ENCODE results near the gene ARHGAP5.

Gene ARHGAP5

DNA sequence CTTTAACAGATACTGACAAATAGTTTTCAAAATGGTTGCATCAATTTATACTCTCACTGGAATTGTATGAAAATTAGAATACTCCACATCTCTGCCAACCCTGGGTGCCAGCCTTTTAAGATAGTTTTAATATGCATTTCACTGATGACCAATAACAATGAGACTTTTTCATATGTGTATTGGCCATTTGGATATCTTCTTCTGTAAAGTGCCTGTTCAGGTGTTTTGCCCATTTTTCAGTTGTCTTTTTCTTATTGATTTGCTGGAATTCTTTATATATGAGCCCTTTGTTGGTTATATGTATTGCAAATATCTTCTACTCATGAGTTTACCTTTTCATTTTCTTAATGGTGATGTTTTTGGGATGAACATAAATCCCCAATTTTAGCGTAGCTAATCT lies 108.0 kb downstream of the ARHGAP5 start:
- DNase-seq (ENCODE audit: low read depth), result no peak

DNA sequence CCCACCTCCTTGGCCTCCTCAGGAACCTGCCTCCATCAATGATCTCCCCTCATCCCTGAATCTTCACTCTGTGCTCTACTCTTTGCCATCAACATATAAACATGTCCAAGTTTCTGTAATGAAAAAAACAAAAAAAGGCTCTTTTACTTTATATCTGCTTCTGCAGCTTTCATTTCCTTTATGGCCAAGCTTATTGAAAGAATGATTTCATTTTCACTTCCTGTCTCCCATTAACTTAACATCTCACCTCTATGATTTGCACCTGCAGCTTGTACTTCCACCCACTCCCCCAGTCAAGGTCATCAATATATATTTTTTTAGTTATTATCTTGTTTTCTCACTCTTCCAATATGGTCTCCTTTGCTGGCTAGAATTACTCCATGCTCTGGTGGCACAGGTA lies 109.1 kb downstream of the ARHGAP5 start:
- no peak for DNase-seq (ENCODE audit: low read depth)

DNA sequence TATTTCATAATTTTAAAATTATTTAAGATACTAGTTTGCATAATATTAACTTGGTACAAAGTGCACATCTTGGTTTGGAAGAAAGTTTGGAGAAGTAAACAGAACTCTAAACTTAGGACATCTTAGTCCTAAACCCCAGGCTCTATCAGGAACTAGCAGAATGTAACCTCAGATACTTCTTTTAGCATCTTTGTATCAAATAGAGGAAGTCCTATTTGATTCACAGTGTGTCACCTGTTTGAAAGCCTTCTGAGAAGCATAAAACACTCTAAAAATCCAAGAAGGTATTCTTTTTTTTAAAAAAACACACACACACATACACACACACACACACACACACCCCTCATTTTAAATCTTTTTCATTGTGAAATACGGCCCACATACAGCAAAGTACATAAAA lies 112.7 kb downstream of the ARHGAP5 start:
- DNase-seq (ENCODE audit: low read depth), result no peak

DNA sequence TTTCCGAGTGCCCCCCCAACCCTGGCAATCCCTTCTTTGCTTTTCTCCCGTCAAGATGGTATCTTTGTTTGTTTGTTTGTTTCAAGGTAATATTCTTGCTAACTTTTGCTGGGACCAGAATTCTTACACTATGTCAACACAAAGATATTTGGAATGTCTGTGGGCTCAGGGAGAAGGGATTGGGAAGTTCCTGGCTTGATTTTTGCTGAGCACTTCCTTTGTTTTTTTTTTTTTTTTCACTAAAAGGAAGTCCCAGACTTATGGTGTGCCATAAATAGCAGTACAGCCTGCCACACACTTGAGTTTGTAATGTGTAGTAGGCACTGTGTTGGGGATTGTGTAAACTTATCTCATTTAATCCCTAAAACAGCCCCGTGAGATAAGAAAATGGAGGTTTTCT lies 113.6 kb downstream of the ARHGAP5 start:
- DNase-seq (ENCODE audit: low read depth), result no peak

DNA sequence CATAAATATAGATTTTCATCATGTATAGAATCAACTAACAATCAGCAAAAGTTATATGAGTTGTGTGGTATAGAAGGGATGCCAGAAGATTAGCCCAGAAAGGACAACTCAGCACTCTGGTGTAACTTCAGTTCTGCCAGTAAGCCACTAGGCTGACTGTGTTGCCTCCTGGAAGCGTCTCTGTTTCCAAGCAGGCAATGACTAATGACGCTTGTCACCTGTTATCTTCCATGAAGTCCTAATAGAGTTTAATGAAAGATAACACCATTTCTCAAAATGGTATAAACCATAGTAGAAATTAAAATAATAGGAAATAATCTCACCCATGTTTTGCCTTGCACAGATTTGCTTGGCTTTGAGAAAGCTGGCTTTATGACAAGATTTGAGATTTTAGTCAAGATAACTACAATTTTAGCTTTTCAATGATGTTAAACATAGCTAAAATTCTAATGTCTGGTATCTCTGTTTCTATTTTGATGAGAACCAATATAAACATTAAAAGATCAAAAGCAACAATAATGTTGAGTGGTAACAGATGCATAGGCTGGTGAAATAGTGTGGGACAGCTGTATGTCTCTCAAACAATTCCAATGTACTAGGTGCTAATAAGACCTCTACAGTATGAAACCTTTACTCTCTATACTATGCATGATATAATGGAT lies 115.7 kb downstream of the ARHGAP5 start:
- no peak for DNase-seq (ENCODE audit: low read depth)

DNA sequence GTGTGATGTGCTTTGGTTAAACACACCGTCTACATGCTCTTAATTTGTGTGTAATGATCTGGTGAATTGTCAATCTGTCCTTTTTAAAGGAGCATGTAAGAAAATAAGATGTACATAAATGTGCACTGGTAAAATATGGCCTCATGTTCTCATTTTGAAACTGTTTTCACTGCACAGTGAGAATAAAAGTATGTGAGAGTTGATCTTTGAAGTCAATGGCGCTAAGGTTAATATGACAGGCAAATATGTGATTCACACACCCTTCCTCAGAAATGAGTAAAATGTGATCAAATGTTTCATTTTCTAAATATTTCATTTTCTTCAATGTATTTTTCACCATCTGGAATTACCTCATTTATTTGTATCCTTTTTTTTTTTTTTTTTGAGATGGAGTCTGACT lies 116.4 kb downstream of the ARHGAP5 start:
- DNase-seq (ENCODE audit: low read depth), result no peak

DNA sequence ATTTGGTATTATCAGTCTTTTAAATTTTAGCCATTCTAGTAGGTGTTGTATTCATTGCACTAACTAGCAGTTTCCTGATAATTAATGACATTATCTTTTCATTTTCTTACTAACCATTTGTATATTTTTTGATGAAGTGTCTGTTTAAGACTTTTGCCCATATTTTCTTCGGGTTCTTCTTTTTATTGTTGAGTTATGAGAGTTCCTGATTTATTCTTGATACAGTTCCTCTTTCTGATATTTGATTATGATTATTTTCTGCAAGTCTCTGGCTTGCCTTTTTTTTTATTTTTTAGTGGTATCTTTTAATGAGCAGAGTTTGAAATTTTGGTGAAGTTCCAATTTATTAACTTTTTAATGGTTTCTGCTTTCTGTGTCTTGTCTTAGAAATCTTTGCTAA lies 118.5 kb downstream of the ARHGAP5 start:
- no peak for DNase-seq (ENCODE audit: low read depth)

DNA sequence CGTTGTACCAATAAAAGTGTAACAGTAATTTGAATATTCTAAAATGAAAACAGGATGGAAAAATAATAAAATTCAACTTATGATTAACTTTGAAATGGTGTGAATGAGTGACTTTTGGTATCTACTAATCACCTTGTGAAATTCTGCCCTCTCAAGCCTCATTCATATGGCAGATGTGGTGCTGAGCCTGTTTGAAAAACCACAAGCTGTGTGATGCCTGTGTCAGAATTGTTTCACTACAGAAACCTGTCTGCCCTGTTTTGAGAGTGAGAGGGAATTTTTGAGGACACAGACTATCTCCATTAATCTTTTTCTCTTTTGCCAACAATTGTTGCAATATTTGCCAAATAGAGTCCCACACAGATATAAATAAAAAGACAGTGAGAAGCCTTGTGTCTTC lies 120.8 kb downstream of the ARHGAP5 start:
- no peak for DNase-seq (ENCODE audit: low read depth)

DNA sequence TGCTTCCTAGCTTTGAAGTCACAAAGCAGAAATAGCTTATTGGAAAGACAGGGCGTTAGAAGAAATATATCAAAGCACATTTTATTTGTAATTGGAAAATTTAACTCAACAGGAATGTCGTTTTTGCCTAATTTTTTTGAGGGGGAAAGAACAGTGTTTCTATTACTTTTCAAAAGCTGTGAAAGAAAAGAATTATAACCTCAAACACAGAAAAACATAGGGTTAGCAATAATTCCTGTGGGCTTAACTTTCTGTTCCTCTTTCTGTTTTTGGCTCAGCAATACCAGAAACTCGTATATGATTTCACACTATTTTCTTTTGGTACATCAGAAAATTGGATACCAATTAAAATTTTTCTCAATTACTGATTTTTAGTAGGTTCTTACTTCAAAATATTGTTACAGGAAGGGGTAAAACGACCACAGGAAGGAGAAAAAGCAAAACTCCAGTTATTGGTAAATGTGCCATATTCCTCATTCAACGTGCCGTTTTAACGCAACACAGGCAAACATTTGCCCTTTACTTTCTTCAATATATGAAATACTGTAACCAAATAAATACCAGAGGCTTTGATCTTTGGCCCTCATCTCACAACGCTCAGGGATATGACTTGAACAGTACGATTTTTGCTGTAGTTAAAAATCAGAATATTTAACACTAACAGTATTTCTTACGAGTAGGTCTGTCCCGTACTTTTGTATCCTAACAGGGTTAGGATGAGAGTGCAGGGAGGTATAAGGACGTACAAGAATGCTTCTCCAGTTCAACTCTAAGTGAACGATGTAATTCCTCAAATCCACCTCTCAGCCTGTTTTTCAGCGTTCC lies 123.5 kb downstream of the ARHGAP5 start:
- DNase-seq (ENCODE audit: low read depth), result no peak

DNA sequence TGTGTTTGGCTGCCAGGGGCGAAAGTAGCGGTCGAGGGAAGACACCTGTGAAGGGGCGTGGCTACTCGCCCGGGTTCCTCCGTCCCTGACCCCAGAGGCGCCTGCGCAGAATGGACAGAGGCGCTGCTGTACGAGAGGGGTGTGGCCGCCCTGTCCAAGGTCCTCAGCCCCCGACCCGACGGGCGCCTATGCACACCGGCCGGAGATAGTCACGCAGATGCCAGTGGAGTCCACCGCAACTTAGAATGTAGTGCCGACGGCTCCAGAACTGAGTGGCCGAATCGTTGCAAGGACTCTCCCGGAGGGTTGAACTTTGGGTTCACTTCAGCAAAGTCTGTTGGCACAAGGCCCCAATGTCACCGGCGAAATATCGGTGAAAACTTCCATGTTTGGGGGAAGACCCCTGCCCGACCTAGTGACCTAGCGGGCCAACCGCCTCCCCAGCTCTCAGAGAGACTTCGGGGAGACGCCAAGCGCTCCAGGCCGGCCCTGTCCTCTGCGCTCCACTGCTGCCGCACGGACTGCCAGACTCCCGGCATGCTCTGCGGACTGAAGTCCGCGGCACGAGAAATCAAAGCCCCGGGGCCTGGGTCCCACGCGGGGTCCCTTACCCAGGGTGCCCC lies 124.2 kb downstream of the ARHGAP5 start:
- DNase-seq (ENCODE audit: low read depth), result peak; percentile 51

DNA sequence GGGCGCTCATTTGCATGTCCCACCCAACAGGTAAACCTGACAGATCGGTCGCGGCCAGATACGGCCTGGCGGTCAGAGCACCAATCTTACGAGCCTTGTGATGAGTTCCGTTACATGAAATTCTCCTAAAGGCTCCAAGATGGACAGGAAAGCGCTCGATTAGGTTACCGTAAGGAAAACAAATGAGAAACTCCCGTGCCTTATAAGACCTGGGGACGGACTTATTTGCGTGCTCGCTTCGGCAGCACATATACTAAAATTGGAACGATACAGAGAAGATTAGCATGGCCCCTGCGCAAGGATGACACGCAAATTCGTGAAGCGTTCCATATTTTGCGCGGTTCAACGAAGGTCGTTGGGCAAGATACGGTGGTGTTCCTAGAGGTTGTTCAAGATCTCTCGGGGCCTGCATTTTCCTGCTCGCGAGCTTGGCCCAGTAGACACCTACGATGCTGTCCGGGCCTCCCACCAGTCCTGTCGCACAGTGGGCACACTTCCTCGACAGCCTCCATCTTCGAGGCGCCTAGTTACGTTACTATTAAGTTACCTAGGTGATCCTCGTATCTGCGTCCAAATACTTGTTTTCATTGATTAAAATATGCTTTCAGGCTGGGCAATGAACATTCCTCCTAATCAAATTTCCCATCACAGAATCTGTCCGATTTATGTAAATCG lies 124.8 kb downstream of the ARHGAP5 start, which contains the start of gene RNU6-7:
Gene RNU6-7 (plus strand): TSS at position 230 of the 675 bp plus-strand sequence.
- no peak for DNase-seq (ENCODE audit: low read depth)

DNA sequence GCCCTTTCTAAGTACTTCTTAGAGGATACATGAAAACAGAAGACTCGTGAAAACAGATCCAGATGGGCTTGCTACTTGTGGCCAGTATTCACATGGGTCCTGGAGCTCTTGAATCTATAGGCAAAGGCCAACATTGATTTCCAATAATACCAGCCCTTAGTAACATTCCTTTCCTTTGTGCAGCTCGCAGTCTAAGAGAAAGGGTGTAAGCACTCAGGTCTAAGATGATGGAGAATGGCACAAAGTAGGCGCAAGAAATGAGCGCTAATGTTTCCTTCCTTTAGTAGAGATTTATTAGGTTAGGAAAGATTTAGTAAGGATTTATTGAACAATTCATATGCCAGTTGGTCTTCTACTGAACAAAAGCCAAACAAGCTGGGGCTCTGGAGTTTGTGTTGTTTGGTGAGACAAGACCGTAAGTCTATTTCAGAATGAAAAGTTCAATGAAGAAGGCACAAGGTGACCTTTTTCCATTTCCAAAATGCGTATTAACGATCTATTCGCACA lies 125.4 kb downstream of the ARHGAP5 start:
- no peak for DNase-seq (ENCODE audit: low read depth)

DNA sequence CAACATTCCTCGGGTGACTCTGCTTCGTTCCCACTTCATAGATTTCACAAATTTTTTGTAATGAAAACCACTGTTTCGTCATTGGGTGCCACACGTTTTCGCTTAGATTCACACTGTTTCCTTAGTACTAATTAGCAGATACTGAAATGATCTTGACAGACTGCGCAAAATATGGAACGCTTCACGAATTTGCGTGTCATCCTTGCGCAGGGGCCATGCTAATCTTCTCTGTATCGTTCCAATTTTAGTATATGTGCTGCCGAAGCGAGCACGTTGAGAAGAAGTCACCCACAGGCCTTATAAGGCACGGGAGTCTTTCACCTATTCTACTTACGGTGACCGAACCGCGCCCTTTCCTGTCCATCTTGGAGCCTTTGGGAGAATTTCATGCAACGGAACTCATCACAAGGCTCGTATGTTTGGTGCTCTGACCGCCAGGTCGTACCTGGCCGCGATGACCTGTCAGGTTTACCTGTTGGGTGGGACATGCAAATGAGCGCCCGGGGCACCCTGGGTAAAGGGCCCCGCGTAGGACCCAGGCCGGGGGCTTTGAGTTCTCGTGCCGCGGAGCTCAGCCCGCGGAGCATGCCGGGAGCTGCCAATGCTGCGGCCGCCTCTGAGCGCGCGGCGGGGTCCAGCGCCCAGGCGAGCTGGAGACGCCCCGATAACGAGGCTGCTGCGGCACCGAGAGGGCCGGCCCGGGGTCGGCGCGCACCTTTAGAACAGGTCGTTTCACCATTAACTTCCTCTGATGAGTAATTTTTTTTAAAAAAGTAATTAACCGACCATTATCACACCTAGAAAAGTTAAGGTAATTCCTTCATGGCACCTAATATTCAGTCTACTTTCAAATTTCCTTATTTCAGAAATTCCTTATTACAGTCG lies 126.1 kb downstream of the ARHGAP5 start, which contains the start of gene RNU6-8:
Gene RNU6-8 (minus strand): TSS at position 272 of the 885 bp plus-strand sequence.
- DNase-seq (ENCODE audit: low read depth), result peak; percentile 76

DNA sequence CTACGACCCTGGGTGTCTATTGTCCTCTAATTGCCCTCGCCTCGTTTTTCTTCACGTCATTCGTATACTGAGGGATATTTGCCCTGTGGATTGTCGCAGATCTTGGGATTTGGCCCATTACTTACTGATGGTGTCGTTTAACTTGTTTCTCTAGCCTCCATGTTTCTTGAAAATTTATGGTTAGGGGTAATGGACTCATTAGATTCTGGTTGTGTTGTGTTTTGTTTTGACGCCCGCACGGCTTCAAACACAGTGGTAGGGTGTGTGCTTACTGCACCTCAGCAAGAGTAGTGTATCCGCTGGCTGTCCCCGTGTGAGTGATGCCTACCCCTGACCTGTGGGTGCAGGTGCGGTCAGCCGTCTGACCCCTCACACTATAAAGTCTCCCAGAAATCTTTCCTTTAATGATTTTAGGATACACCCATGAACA lies 126.8 kb downstream of the ARHGAP5 start:
- no peak for DNase-seq (ENCODE audit: low read depth)

DNA sequence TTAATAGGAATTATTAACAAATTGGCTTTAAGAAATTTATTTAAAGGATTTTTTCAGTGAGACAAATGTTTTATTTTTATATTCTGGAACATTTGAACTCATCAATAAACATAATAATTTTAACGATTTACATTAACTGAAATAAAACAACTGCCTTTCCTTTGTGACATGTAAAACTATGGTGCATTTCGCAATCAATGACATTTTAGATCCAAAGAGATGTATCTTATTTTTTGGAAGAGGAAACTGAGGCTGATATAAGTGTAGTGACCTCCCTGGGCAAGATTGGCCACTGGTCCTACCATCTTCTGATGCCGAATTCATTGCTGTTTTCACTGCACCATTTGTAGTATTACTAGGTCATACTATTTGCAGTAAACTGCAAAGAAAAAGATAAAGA lies 128.4 kb downstream of the ARHGAP5 start:
- DNase-seq (ENCODE audit: low read depth), result no peak

DNA sequence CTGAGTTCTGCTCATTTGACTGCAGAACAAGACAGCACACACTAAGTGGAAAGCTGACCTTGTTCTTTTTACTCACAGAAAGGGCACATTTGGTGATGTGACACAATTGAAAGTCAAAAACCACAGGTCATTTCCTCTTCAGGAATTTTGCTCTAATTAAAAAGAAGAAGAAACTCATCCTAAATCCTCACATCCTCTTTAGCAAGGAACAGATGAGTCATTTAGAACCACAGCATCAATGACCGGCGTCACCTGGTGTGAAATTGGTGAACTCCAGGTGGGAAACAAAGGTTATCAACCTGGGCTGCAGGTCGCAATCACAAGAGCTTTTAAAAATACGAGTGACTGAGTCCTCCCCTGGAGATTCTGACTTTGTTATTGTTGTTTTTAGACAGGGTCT lies 128.9 kb downstream of the ARHGAP5 start:
- no peak for DNase-seq (ENCODE audit: low read depth)

DNA sequence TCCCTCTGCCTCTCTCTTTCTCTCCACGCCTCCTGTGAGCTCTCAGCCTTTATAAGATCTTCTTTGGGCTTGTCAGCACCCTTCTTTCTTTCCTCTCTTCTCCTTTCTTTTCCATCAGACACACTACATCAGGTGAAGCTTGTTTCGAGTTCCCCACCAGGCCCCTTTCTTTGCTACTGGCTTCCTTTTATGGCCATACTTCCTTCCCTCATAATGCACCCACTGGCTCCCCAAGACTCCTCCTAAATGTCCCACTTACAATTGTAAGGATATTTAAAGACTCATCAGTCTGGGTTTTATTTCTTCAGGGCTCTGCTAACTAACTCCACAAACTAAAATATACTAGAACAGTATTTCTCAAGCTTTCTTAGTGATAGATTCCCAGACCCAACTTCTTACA lies 129.4 kb downstream of the ARHGAP5 start:
- DNase-seq (ENCODE audit: low read depth), result no peak

DNA sequence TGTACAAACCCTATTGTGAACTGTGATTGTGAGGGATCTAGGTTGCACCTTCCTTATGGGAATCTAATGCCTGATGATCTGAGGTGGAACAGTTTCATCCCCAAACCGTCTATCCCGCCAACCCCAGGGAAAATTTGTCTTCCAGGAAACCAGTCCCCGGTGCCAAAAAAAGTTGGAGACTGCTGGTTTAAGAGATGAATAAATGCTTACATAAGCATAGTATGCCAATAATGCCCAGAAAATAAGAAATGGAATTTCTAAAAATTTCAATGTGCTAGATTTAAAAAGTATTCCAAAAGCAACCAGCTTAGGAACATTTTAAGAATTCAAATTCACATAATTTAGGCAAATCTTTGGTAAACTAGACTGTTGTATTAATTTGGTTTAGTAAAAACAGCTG lies 131.4 kb downstream of the ARHGAP5 start:
- no peak for DNase-seq (ENCODE audit: low read depth)

Measured in stimulated activated CD8-positive, alpha-beta memory T cell treated with anti-CD3 and anti-CD28 coated beads, Interleukin-7, amount 100 ng/mL, for 24 hours (primary cell).